Breast epithelium (tissue), 3 donors: ENCODE data around the gene SMYD2.

ENCODE experiments used
- CTCF ChIP-seq, 3 donors: fragments of 450-650 bp; IDR thresholded peaks; one replicate each; pipeline ENCODE4 v1.5.1; 2016 to 2017; ENCODE audit warnings: antibody characterized with exemption in 3 of 3, mild to moderate bottlenecking in 3 of 3, moderate library complexity in 3 of 3
- POLR2A ChIP-seq: fragments of 450-650 bp; IDR thresholded peaks from one replicate; pipeline ENCODE4 v1.6.1; 2016; ENCODE audit warnings: antibody characterized with exemption, mild to moderate bottlenecking, moderate library complexity

- TF ChIP-seq POLR2A, result no peak
- no peak for TF ChIP-seq CTCF (IDR thresholded peaks at IDR 0.05)
Observed at GRCh38 chr1:214380986-214381695, 100.2 kb downstream of the SMYD2 start.
